NCI-H226 (cell line): Measurements from ENCODE around the gene PPEF2.

Source experiments
- DNase-seq: peaks from one replicate; pipeline ENCODE4 v3.0.0-alpha.2; 2015

PPEF2 gene

GRCh38 chr4:75891611-75892010, 10.6 kb downstream of the PPEF2 start:
- DNase-seq = no peak

- DNase-seq = no peak
These were observed 12.6 kb downstream of the PPEF2 start for GRCh38 chr4:75889537-75890199.

DNA sequence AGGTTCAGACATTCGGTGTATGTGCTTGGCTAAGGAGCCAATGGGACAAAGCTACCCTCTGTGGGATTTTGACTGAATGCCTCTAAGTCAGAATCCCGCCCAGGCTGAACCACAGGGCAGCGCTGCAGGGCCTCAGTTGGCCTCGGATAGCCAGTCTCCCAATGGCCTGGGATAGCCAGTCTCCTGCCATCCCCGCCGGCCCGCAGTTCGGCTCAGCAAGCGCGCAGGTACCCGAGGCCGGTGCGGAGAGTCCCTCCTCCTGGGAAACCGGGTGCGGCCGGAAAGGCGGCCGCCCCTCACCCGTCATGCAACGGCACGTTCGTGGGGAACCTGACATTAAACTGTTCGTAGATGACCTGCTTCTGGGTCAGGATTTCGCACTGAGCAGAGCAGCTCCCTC, 16.1 kb downstream of the PPEF2 start:
- no peak for DNase-seq

DNA sequence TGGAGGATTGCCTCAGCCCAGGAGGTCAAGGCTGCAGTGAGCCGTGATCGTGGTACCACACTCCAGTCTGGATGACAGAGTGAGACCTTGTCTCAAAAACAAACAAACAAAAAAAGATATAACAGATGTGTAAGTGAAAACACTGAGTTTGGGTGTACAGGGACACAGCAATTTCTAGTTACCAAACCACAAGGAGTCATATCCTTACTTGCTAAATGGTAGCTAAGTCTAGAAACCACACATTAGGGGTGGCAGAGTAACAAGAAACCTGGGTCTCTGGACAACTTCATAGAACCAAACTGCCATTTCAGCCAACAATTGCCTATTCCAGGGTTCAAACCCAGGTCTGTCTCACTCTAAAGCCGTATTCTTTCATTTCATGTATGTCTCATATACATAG, 20.8 kb downstream of the PPEF2 start:
- DNase-seq = no peak

DNA sequence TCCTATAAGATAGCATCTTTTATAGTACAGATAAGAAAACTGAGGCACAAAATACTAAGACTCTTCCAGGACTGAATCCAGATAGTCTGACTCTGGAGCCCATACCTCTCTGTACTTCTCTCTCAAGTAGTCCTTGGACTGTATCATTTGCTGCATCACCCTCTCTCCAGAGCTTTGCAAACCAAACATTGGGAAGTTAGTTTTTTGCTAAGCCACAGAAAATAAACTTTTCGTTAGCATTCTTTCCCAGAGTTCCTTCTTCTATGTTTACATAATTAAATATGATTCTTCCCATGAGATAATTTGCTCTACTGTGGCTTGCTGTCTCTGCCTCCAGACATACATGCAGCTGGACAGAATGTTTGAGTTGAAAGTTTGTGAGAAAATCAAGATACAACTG, 22.0 kb downstream of the PPEF2 start:
- DNase-seq = no peak

DNA sequence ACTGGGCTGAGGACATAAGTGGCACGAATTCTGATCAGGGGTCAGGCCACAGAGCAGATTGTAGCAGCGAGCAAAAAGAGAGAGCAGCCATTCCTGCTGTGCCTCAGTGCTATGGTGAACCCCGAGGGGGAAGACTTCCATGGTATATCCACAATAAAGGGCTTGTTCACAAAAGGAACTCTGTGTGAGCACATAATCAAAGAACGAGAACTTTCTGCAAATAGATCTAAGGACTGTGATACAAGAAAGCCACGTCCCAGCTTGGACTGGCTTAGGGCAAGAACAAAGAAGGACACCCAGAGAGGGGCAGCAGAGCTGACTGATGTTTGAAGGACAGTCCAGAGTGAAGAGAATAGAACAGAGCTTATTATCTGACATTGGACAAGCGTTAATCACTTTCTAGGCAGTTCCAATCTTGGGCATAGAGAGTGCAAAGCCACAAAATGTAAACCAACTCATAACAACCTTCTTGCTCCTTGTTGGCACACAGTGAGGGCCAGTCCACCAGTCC, 24.0 kb downstream of the PPEF2 start:
- no peak for DNase-seq

- no peak for DNase-seq
These were observed 26.0 kb downstream of the PPEF2 start for GRCh38 chr4:75876218-75876617.

GRCh38 chr4:75869100-75869499, 33.2 kb downstream of the PPEF2 start:
- DNase-seq = no peak

GRCh38 chr4:75867130-75867529, 35.1 kb downstream of the PPEF2 start:
- no peak for DNase-seq

DNA sequence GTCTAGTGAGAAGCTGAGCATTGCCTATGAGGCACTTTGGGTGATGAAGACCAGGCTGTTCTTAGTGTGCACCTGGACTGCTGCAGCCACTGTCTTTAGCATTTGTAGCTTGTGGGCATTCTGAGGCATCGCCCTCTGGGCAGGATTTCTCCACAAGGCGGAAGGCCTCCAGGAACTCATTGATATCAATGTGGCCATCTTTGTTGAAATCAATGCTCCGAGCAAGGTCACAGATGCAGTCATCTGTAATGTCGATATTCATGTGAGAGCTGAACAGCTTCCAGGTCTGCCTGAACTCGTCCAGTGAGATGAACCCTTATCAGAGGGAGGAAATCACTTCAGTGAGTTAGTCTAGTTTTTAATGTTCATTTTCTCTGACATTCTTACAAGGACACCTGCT, 41.6 kb downstream of the PPEF2 start:
- no peak for DNase-seq

- no peak for DNase-seq
These were observed 43.5 kb downstream of the PPEF2 start for GRCh38 chr4:75858721-75859120.

DNA sequence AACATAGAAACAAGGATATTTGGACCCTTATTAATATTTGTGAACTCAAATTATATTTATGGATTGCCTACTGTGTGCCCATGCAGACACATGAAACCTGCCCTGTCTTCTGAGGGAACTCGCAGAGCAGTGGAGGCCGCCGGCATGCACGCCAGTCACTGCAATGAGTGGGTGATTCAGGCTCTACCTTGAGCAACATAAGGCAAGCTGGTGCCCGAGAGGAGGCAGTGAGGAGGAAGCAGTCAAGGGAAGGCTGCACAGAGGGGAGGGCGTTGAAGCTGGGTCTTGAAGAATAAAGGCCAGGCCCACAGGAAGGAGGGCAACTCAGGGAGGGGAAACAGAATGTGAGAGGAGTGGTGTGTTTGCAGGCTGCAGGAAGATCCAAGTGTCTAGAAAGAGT, 52.8 kb downstream of the PPEF2 start:
- no peak for DNase-seq

GRCh38 chr4:75848891-75849290, 53.4 kb downstream of the PPEF2 start:
- DNase-seq = no peak

GRCh38 chr4:75848171-75848760, 54.0 kb downstream of the PPEF2 start:
- DNase-seq = peak; percentile 68

DNA sequence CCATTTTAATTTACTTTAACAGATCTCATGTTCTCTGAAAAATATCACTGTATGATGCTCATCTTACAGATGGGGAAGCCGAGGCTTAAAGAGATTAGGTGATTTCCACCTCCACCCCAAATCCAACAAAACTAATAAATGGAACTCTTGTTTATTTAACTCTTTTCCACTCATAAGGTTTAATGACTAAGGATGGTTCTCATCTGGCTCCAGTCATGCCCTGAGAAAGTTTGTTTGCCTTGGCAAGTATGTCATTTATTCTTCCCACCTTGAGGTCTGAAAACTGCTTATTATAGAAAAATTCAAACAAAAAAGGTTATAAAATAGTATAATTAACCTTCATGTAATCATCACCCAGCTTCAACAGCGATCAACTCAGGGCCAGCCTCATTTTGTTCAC, 56.3 kb downstream of the PPEF2 start:
- no peak for DNase-seq

GRCh38 chr4:75844151-75844662, 58.0 kb downstream of the PPEF2 start:
- peak; percentile 90 for DNase-seq

DNA sequence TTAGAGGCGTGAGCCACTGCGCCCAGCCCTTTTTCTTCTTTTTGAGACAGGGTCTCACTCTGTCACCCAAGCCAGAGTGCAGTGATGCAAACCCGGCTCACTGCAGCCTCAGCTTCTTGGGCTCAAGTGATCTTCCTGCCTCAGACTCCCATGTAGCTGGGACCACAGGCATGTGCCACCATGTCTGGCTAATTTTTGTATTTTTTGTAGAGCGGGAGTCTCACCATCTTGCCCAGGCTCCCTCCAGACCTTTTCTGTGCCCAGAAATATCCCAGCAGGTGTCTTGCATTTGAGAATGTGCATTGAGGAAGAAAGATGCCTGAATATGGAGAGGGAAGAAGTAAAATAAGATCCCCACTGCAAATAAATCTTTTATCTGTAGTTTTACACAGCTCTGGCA, 58.7 kb downstream of the PPEF2 start:
- DNase-seq = no peak

DNA sequence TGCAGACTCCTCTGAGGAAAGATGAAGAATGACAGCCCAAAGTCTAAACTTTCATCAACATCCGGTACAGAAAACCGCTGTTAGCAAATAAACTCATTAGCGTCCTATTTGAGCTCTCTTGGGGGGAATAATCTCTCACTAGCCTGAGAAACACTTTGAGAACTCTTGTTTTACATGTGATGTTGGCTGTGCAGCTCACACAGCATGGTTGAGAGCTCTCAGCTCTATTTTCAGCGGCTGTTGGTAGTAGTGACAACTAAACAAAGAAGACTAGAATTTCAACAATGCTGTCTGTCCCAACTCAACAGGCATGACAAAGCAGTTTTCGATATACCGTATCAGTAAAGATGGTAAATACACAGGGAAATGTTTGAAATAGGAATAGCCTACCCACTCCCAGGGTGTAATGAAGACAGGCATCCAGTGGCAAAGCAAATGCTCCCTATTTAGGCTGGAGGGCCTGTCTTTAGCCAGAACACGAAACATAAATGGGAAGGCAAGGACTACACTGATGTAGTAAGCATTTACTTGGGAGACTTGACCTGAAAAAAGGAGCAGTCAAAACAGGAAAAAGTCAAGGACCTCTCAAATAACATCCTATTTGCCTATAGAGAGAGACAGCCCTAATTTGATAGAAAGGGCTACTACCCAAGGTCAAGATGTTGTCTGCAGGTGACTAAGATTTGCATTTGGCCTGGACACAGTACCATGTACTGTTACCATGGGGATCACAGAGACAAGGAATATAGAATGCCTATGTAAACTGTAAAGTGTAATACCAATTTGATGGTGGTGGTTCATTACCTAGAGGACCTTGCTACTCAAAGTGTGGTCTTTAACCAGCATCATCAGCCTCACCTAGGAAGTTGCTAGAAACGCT, 60.4 kb downstream of the PPEF2 start:
- no peak for DNase-seq

DNA sequence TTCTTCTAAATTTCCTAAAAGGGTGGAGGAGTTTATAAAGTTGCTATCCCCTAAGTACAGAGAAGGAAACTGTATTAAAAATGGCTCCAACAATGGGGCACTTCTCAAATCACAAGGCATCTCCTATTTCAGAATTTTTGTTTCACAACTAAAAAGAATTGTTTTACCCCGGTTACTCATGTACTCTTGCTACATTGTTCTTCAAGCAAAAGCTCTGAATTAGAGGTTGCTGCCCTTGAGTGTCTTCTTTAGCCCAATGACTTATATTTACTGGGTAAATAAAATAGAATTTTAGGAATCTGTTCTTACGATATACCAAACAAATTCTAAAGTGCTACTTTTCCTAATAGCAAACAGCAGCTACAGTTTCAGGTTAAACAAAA, 67.5 kb downstream of the PPEF2 start:
- DNase-seq = no peak

DNA sequence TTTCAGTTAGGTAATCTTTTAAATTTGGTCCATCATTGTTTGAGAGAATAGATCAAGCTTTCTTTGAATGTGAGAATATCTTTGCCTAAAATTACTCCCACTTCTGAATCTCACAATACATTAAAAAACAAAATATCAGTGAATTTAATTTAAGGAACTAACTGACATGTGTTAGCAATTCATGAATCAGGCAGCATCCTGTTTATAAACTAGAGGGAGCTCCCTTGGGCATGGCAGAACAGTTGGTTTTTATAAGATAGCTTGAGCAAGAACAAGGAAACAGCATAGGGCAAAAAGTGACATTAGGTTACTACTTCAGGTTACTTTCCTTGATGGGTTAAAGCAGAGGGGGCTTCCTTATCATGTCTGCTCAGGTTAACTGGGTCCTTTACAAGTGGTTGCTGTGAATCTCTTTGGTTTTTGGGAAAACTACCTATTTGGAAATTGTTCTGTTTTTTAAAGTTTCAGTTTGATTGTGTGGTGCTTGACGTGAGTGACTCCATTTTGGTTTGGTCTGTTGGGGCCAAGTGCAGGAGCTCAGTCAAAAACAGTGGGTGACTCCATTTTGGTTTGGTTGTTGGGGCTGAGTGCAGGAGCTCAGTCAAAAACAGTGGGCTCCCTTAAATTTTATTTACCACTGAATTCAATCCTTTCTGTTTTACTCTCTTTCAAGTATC, 68.0 kb downstream of the PPEF2 start:
- no peak for DNase-seq

GRCh38 chr4:75831856-75832405, 70.3 kb downstream of the PPEF2 start:
- DNase-seq = no peak

GRCh38 chr4:75830906-75831305, 71.3 kb downstream of the PPEF2 start:
- peak; percentile 56 for DNase-seq

- no peak for DNase-seq
These were observed 78.4 kb downstream of the PPEF2 start for GRCh38 chr4:75823812-75824211.
